Fibroblast of lung (primary cell): ENCODE measurements around the gene RAET1G.

Experiments used
- EZH2 ChIP-seq: IDR thresholded peaks from 2 replicates; pipeline ENCODE4 v1.5.1; 2012; ENCODE audit warnings: low read length, control low read depth, mild to moderate bottlenecking; ENCODE audit errors: missing control alignments
- TF ChIP-seq, protein P1 (sequence below), 2 donors: IDR thresholded peaks in 1 of 2; conservative IDR thresholded peaks in 1 of 2; 1 replicate in 1 of 2; 2 replicates in 1 of 2; pipeline ENCODE4 v1.5.1; 2011 to 2012; ENCODE audit warnings: low read length in 2 of 2, control low read depth in 1 of 2, inconsistent platforms in 1 of 2, low read depth in 1 of 2, mild to moderate bottlenecking in 1 of 2

DNA sequence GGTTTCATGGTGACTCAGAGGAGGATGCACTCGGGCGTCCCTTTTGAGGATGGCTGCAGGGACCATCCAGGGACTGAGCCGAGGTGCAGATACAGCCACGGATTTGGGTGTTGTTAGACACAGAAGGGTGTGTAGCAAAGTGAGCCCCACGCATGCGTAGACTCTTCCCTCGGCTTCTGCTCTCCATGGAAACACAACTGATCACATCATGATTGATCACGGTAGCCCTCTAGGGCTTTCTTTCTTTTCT, 40.2 kb upstream of the RAET1G start:
- TF ChIP-seq, protein P1, sequence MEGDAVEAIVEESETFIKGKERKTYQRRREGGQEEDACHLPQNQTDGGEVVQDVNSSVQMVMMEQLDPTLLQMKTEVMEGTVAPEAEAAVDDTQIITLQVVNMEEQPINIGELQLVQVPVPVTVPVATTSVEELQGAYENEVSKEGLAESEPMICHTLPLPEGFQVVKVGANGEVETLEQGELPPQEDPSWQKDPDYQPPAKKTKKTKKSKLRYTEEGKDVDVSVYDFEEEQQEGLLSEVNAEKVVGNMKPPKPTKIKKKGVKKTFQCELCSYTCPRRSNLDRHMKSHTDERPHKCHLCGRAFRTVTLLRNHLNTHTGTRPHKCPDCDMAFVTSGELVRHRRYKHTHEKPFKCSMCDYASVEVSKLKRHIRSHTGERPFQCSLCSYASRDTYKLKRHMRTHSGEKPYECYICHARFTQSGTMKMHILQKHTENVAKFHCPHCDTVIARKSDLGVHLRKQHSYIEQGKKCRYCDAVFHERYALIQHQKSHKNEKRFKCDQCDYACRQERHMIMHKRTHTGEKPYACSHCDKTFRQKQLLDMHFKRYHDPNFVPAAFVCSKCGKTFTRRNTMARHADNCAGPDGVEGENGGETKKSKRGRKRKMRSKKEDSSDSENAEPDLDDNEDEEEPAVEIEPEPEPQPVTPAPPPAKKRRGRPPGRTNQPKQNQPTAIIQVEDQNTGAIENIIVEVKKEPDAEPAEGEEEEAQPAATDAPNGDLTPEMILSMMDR (conservative IDR thresholded peaks at IDR 0.05 in 1 of 2, IDR thresholded peaks at IDR 0.05 in 1 of 2; ENCODE audit: low read depth in 1 of 2, low read length in 2 of 2), result no peak
- TF ChIP-seq EZH2, result no peak
